ENCODE measurements around the gene SPC25.

DNA sequence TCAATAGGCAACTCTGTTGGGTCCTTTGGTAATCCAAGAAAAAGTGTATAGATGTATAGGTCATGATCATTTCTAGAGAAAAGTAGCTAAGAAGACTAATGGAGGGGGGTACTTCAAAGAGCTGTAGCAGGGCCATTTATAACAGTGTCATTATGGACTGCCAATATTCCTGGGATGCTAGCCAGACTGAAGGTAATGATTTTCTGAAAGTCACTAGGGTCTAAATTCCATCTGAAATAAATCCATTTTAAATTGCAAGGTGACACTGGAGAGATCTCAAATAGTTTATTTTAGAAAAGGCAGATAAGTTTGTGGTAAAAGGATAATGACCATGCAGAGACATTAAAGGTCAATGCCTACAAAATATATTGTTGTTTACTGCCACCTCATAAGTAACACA is 4.5 kb upstream of the SPC25 start:
- TF ChIP-seq POLR2A (IDR thresholded peaks at IDR 0.05): no peak
- TF ChIP-seq, protein P1, sequence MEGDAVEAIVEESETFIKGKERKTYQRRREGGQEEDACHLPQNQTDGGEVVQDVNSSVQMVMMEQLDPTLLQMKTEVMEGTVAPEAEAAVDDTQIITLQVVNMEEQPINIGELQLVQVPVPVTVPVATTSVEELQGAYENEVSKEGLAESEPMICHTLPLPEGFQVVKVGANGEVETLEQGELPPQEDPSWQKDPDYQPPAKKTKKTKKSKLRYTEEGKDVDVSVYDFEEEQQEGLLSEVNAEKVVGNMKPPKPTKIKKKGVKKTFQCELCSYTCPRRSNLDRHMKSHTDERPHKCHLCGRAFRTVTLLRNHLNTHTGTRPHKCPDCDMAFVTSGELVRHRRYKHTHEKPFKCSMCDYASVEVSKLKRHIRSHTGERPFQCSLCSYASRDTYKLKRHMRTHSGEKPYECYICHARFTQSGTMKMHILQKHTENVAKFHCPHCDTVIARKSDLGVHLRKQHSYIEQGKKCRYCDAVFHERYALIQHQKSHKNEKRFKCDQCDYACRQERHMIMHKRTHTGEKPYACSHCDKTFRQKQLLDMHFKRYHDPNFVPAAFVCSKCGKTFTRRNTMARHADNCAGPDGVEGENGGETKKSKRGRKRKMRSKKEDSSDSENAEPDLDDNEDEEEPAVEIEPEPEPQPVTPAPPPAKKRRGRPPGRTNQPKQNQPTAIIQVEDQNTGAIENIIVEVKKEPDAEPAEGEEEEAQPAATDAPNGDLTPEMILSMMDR (IDR thresholded peaks at IDR 0.05): no peak

Data from Peyer's patch (tissue), 4 donors.